ENCODE data around the gene CRABP2. TPM values are rescaled to one million over a fixed set of nuclear protein-coding genes. Genes with fewer than 3 reads are reported as not detected.
A peak's percentile ranks its signal among the peaks of the same experiment; 100 is the strongest.

Gene CRABP2
- total RNA-seq, 6 donors from 2014 or later, result 0.76 to 8.1 (median 3.9) TPM; not detected in 1

GRCh38 chr1:156692925-156693847 lies 12.2 kb downstream of the CRABP2 start:
- H3K9me3 ChIP-seq, result no peaks in the 10 kb centered on the region
- ATAC-seq (ENCODE audit: low FRiP score in 2 of 2), result peak in 1 of 2 donors; percentile 54
- H3K4me1 ChIP-seq, result peaks cover 18 to 31% (median 23%) of the 10 kb centered on the region in 4 donors
- TF ChIP-seq CTCF (IDR thresholded peaks at IDR 0.05) (no peak), POLR2AphosphoS5 (IDR thresholded peaks at IDR 0.05) (no peak), EP300 (IDR thresholded peaks at IDR 0.05) (no peak), POLR2A (IDR thresholded peaks at IDR 0.05) (no peak)
- H3K27ac ChIP-seq, result no peak overlapping the region
- 48 to 49% methylated on average over 12 to 15 of the region's 16 CpGs for WGBS, 2 donors
- no peaks in the 10 kb centered on the region for H3K36me3 ChIP-seq
- peaks cover 0 to 16% (median 7%) of the 10 kb centered on the region in 4 donors for H3K27me3 ChIP-seq
- no peak overlapping the region for H3K4me3 ChIP-seq
- DNase-seq, result peak; percentile 27 to 65

GRCh38 chr1:156692441-156692924 lies 12.9 kb downstream of the CRABP2 start:
- TF ChIP-seq POLR2A (IDR thresholded peaks at IDR 0.05) (no peak), POLR2AphosphoS5 (IDR thresholded peaks at IDR 0.05) (no peak), EP300 (IDR thresholded peaks at IDR 0.05) (no peak), CTCF (IDR thresholded peaks at IDR 0.05) (no peak)
- peaks cover 18 to 31% (median 23%) of the 10 kb centered on the region in 4 donors for H3K4me1 ChIP-seq
- ATAC-seq (ENCODE audit: low FRiP score in 2 of 2) (no peak), DNase-seq (peak; percentile 46 to 54)
- peaks cover 0 to 16% (median 7%) of the 10 kb centered on the region in 4 donors for H3K27me3 ChIP-seq
- no peak overlapping the region for H3K27ac ChIP-seq
- no peak overlapping the region for H3K4me3 ChIP-seq
- no peaks in the 10 kb centered on the region for H3K36me3 ChIP-seq
- 3 to 10% methylated on average over 11 to 13 of the region's 13 CpGs for WGBS, 2 donors
- no peaks in the 10 kb centered on the region for H3K9me3 ChIP-seq

GRCh38 chr1:156691665-156692440 lies 13.5 kb downstream of the CRABP2 start:
- peak; percentile 50 to 65 for DNase-seq
- Histone ChIP-seq H3K4me3 (no peak overlapping the region), H3K36me3 (no peaks in the 10 kb centered on the region), H3K27me3 (peaks cover 0 to 16% (median 7%) of the 10 kb centered on the region in 4 donors), H3K9me3 (no peaks in the 10 kb centered on the region), H3K4me1 (peaks cover 18 to 31% (median 23%) of the 10 kb centered on the region in 4 donors), H3K27ac (no peak overlapping the region)
- TF ChIP-seq POLR2AphosphoS5 (IDR thresholded peaks at IDR 0.05) (no peak), EP300 (IDR thresholded peaks at IDR 0.05) (no peak)
- 18 to 31% methylated on average over 14 to 20 of the region's 20 CpGs for WGBS, 2 donors
- peak; percentile 39 to 58 for ATAC-seq (ENCODE audit: low FRiP score in 2 of 2)

- Histone ChIP-seq H3K27ac (no peak overlapping the region), H3K27me3 (peaks cover 0 to 16% (median 7%) of the 10 kb centered on the region in 4 donors)
Observed at GRCh38 chr1:156691191-156691590, 14.2 kb downstream of the CRABP2 start.

More at GRCh38 chr1:156691191-156691590, 14.2 kb downstream of the CRABP2 start:
- no peaks in the 10 kb centered on the region for H3K36me3 ChIP-seq
- peak in 1 of 2 donors; percentile 37 for DNase-seq
- H3K9me3 ChIP-seq, result no peaks in the 10 kb centered on the region
- peaks cover 18 to 31% (median 23%) of the 10 kb centered on the region in 4 donors for H3K4me1 ChIP-seq
- no peak overlapping the region for H3K4me3 ChIP-seq
- 57 to 67% methylated on average over 6 to 10 of the region's 10 CpGs for WGBS, 2 donors
- TF ChIP-seq POLR2A (IDR thresholded peaks at IDR 0.05) (no peak), CTCF (IDR thresholded peaks at IDR 0.05) (no peak), EP300 (IDR thresholded peaks at IDR 0.05) (no peak), POLR2AphosphoS5 (IDR thresholded peaks at IDR 0.05) (no peak)
- no peak for ATAC-seq (ENCODE audit: low FRiP score in 2 of 2)

Measured in upper lobe of left lung (tissue), 6 donors.